Upper lobe of left lung (tissue), 6 donors: Measurements from ENCODE around the gene CCKAR. TPM values are rescaled to one million over a fixed set of nuclear protein-coding genes. Genes with fewer than 3 reads are reported as not detected.

Source experiments
- ATAC-seq, 2 donors: fragments of 200-7000 bp; cut with Tn5 transposase; one replicate each; pipeline ENCODE4 v1.9.1; 2022; ENCODE audit warnings: mild to moderate bottlenecking in 2 of 2, moderate library complexity in 2 of 2; ENCODE audit not compliant: low FRiP score in 2 of 2
- DNase-seq, 2 donors: peaks; one replicate each; pipeline ENCODE4 v3.0.0-alpha.2; 2019 to 2020
- H3K27ac ChIP-seq, 4 donors: fragments of 200-600 bp; sonication (generic); one replicate each; pipeline ENCODE4 v1.5.1; 2016 to 2019
- H3K27me3 ChIP-seq, 4 donors: fragments of 200-600 bp; sonication (generic); one replicate each; pipeline ENCODE4 v1.5.1; 2017 to 2019
- H3K36me3 ChIP-seq, 4 donors: fragments of 200-600 bp; sonication (generic); one replicate each; pipeline ENCODE4 v1.5.1; 2016 to 2019
- H3K4me1 ChIP-seq, 4 donors: fragments of 200-600 bp; sonication (generic); one replicate each; pipeline ENCODE4 v1.5.1; 2018 to 2019
- H3K4me3 ChIP-seq, 4 donors: fragments of 200-600 bp; sonication (generic); one replicate each; pipeline ENCODE4 v1.5.1; 2017 to 2019; ENCODE audit warnings: mild to moderate bottlenecking in 2 of 4, moderate library complexity in 1 of 4
- H3K9me3 ChIP-seq, 4 donors: fragments of 200-600 bp; sonication (generic); one replicate each; pipeline ENCODE4 v1.5.1; 2018 to 2019
- EP300 ChIP-seq, 4 donors: sonication (generic); formaldehyde crosslinking; IDR thresholded peaks; one replicate each; pipeline ENCODE4 v1.5.1; 2017; ENCODE audit warnings: antibody characterized with exemption in 4 of 4, control low read depth in 2 of 4
- POLR2A ChIP-seq, 4 donors: fragments of 450-650 bp; IDR thresholded peaks; one replicate each; pipeline ENCODE4 v1.5.1; 2016 to 2017; ENCODE audit warnings: antibody characterized with exemption in 4 of 4, mild to moderate bottlenecking in 2 of 4
- POLR2AphosphoS5 ChIP-seq, 2 donors: sonication (generic); formaldehyde crosslinking; IDR thresholded peaks; one replicate each; pipeline ENCODE4 v1.5.1; 2017; ENCODE audit warnings: antibody characterized with exemption in 2 of 2
- WGBS, 2 donors: methylation state at CpG; one replicate each; pipeline ENCODE4 v1.1.5; 2017 to 2018; 5-methylcytosine and 5-hydroxymethylcytosine counted together
- total RNA-seq, 6 donors: library from RNA; depleted of rRNA in 4 of 6; stranded (reverse); fragments of >200 nt in 4 of 6; gene quantifications; one replicate each; pipeline versions ENCODE4 v1.1.0 to v1.2.1, GENCODE V29; 2016 to 2021
- TF ChIP-seq, protein P1 (sequence below), 6 experiments: fragments of 450-650 bp in 4 of 6; fragments of 200-600 bp in 2 of 6; sonication (generic) in 2 of 6; IDR thresholded peaks; one replicate each; pipeline ENCODE4 v1.5.1; 2016 to 2019; ENCODE audit warnings: antibody characterized with exemption in 6 of 6
- donor health status: DM: no; HTN: no; CAD: no; lungs with moderate emphysema.
- donor health status: DM: no; HTN: yes; CAD: no; lungs with severe emphysema.

Gene CCKAR
- total RNA-seq, 6 donors from 2014 or later = not detected

DNA sequence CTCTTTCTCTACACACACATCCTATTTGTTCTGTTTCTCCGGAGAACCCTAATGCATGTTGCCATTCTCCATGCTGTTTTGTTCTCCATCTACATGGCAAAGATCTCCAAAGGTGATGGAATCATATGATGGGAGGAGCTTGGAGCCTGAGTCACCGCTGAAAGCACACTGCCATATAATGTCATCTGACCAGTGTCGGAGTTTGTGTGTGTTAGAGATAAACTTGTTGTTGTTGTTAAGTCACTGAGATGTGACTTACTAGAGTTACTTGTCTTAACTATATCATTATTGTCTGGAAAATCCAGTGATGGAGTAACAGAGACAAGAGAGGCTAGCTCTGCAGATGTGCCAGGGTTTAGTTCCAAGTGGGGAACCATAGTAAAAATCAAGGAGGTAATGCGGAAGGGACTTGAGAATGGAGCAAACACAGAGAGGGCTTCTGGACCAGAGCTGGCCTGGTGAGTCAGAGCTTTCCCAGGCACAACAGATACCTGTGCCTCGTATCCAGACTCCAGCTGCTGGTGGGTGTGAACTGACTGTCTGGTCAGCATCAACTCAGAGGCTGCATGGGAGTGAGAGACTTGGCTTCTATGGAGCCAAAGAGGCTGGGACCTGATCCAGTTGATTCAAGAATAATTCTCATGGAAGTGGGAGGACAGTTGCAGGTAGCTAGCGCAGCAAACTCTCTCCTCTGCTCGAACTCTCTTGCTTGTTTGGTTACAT is 30.6 kb upstream of the CCKAR start:
- Histone ChIP-seq H3K9me3 (no peaks in the 10 kb centered on the region), H3K36me3 (no peaks in the 10 kb centered on the region), H3K4me3 (no peak overlapping the region), H3K4me1 (no peaks in the 10 kb centered on the region), H3K27me3 (no peaks in the 10 kb centered on the region), H3K27ac (no peak overlapping the region)
- no peak for TF ChIP-seq EP300 (IDR thresholded peaks at IDR 0.05)
- TF ChIP-seq POLR2AphosphoS5 (IDR thresholded peaks at IDR 0.05) = no peak
- TF ChIP-seq, protein P1, sequence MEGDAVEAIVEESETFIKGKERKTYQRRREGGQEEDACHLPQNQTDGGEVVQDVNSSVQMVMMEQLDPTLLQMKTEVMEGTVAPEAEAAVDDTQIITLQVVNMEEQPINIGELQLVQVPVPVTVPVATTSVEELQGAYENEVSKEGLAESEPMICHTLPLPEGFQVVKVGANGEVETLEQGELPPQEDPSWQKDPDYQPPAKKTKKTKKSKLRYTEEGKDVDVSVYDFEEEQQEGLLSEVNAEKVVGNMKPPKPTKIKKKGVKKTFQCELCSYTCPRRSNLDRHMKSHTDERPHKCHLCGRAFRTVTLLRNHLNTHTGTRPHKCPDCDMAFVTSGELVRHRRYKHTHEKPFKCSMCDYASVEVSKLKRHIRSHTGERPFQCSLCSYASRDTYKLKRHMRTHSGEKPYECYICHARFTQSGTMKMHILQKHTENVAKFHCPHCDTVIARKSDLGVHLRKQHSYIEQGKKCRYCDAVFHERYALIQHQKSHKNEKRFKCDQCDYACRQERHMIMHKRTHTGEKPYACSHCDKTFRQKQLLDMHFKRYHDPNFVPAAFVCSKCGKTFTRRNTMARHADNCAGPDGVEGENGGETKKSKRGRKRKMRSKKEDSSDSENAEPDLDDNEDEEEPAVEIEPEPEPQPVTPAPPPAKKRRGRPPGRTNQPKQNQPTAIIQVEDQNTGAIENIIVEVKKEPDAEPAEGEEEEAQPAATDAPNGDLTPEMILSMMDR (IDR thresholded peaks at IDR 0.05) = no peak
- no peak for TF ChIP-seq POLR2A (IDR thresholded peaks at IDR 0.05)
- 89 to 94% methylated on average over 7 of the region's 7 CpGs for WGBS, 2 donors
- ATAC-seq (no peak), DNase-seq (no peak)

DNA sequence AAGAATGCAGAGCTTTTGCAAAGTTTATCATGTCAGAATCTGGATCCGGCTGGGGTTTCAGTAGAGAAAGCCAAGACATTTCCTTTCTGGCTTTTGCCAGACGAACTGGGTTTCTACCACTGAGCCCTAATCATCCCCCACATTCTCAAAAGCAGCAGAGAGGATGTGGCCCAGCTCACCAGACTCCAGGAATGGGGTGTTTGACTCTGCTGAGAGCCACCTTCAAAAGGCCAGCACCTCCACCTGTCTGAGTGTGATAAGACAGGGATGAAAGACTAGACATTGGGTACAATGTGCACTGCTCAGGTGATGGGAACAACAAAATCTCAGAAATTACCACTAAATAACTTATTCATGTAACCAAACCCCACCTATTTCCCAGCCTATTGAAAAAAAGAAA is 25.7 kb upstream of the CCKAR start:
- TF ChIP-seq POLR2A (IDR thresholded peaks at IDR 0.05) (no peak), EP300 (IDR thresholded peaks at IDR 0.05) (no peak), POLR2AphosphoS5 (IDR thresholded peaks at IDR 0.05) (no peak)
- TF ChIP-seq, protein P1 (IDR thresholded peaks at IDR 0.05) = no peak

DNA sequence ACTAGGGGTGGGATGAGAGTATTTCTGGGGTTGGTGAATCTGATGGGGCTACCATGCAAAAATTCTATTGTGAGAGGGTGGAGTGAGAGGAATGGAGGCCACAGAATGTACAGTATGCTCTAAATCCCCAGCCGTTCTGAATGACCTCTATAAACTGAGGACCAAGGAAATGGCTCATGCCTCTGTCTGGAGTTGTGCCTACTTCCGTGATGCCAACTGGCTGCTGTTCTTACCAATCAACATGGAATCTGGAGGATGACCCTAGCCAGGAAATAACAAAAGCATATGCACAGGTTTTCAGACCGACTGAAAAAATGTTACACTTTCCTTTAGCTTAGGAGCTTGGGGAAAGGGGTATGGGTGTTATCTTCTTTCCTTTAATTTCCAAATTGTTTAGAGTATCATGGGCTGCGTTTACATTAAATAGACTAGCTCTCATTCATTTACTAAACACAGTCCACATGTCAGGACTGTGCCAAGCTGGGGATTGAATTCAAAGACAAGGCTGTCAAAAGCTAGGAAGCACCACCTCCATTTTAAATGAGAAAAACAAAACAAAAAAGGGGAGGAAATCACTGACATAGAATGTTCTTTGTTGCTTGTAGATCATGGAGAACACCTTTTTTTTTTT is 20.2 kb upstream of the CCKAR start:
- Histone ChIP-seq H3K27ac (no peak overlapping the region), H3K4me3 (no peak overlapping the region), H3K9me3 (no peaks in the 10 kb centered on the region), H3K27me3 (no peaks in the 10 kb centered on the region), H3K4me1 (no peaks in the 10 kb centered on the region), H3K36me3 (no peaks in the 10 kb centered on the region)
- no peak for ATAC-seq
- no peak for DNase-seq
- TF ChIP-seq POLR2A (IDR thresholded peaks at IDR 0.05) = no peak
- TF ChIP-seq POLR2AphosphoS5 (IDR thresholded peaks at IDR 0.05) = no peak
- TF ChIP-seq, protein P1 (IDR thresholded peaks at IDR 0.05) = no peak
- TF ChIP-seq EP300 (IDR thresholded peaks at IDR 0.05) = no peak
- 41% methylated on average over 4 of the region's 4 CpGs for WGBS, 2 donors

More for the DNA sequence above, 25.7 kb upstream of the CCKAR start:
- H3K27me3 ChIP-seq = no peaks in the 10 kb centered on the region
- H3K27ac ChIP-seq = no peak overlapping the region
- 56 to 73% methylated on average over 2 of the region's 2 CpGs for WGBS, 2 donors
- no peaks in the 10 kb centered on the region for H3K36me3 ChIP-seq
- DNase-seq (no peak), ATAC-seq (no peak)
- H3K4me3 ChIP-seq = no peak overlapping the region
- no peaks in the 10 kb centered on the region for H3K9me3 ChIP-seq
- no peaks in the 10 kb centered on the region for H3K4me1 ChIP-seq

DNA sequence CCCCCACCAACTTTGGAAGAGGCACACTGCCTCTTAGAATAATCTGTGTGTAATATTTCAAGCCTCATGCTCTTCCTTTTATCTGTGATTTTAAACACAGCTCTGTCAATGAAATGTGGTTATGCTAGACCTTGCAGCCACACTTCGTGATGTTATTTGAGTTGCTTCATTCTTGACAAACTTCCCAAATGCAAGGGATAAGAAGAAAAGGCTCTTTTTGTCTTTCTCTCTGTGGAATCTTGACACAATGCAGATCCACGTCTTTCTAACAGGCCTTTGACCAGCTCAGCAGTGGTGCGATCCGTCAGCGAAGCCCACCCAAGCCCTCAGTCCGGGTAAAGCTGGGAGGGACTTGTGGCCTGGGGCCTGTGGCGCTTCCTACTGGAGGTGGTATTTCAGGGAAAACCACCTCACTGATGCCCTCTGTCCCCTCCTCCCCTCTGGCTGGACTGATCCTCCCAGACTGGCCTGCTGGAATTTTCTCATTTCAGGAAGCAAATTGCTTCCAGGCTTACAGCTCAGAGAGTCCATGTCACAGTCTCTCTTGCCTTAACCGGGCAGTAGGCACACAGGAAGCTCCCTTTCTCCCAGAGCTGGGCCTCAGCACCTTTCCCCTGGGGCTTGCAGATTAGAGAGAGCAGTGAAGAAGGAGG is 19.5 kb upstream of the CCKAR start:
- no peak overlapping the region for H3K27ac ChIP-seq
- ATAC-seq = no peak
- H3K4me1 ChIP-seq = no peaks in the 10 kb centered on the region
- 67 to 76% methylated on average over 7 to 8 of the region's 8 CpGs for WGBS, 2 donors
- TF ChIP-seq POLR2A (IDR thresholded peaks at IDR 0.05) = no peak
- TF ChIP-seq POLR2AphosphoS5 (IDR thresholded peaks at IDR 0.05) = no peak
- TF ChIP-seq EP300 (IDR thresholded peaks at IDR 0.05) = no peak
- TF ChIP-seq, protein P1 (IDR thresholded peaks at IDR 0.05) = no peak
- no peaks in the 10 kb centered on the region for H3K36me3 ChIP-seq
- no peak overlapping the region for H3K4me3 ChIP-seq
- H3K9me3 ChIP-seq = no peaks in the 10 kb centered on the region
- DNase-seq = peak in 1 of 2 donors; percentile 17
- no peaks in the 10 kb centered on the region for H3K27me3 ChIP-seq
